ENCODE results near the gene ZNF106.

The ZNF106 gene

DNA sequence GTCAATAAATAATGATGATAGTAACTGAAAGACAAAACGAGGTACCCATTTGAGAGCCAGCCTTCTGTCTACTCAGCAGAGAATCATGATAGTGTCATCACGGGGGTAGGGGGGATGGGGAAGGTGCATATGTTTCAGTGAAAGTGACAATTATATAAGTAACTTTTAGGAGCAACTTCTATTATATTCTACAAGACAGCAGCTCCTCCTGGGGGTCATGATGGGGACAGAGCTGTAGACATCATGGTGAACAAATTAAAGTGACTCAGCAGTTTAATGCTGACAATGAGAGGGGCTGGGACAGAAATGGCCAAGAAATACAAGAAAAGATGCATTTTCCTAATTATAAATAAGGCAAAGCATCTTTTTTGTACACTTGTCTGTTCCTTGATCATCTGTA is 119.8 kb downstream of the ZNF106 start:
- DNase-seq = peak; percentile 34
- Histone ChIP-seq H3K4me3 (ENCODE audit: low read depth, low read length) (no peak overlapping the region), H3K27me3 (replicated peaks) (no peaks in the 10 kb centered on the region), H3K36me3 (replicated peaks) (no peaks in the 10 kb centered on the region), H3K27ac (no peak overlapping the region)
- in situ Hi-C loops (cut with HindIII; ENCODE audit: low pct_ligation_motif_present, low sequenced_read_pairs) = no loop called here
- TF ChIP-seq CTCF (IDR thresholded peaks at IDR 0.05; ENCODE audit: low read depth, low read length, missing control alignments) = peak; percentile 41

DNA sequence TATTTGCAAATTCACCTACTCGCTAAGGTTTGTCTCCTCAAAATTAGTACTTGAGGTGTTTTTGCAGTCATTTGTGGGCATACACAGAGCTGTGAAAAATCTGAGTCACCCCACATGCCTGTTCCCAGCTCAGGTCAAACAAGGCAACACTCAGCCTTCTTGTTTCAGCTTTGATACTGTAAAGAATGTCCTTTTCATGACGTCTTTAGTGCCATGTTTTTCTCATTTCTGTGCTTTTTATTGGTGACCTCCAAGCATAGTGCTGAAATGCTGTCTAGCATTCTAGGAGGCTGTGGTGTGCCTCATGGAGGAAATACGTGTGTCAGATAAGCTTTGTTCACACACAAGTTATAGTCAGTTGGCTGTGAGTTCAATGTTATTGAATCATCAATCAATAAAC is 122.8 kb downstream of the ZNF106 start:
- H3K4me3 ChIP-seq (ENCODE audit: low read depth, low read length) = no peak overlapping the region
- TF ChIP-seq CTCF (IDR thresholded peaks at IDR 0.05; ENCODE audit: low read depth, low read length, missing control alignments) = no peak
- no peaks in the 10 kb centered on the region for H3K27me3 ChIP-seq (replicated peaks)
- no peak overlapping the region for H3K27ac ChIP-seq
- H3K36me3 ChIP-seq (replicated peaks) = no peaks in the 10 kb centered on the region
- no peak for DNase-seq
- in situ Hi-C loops (cut with HindIII; ENCODE audit: low pct_ligation_motif_present, low sequenced_read_pairs) = no loop called here

- no peak for DNase-seq
Measured at GRCh38 chr15:42367041-42367440, 123.9 kb downstream of the ZNF106 start.

GRCh38 chr15:42365921-42366550 is 124.9 kb downstream of the ZNF106 start:
- DNase-seq = no peak
- no peaks in the 10 kb centered on the region for H3K36me3 ChIP-seq (replicated peaks)
- in situ Hi-C loops (cut with HindIII; ENCODE audit: low pct_ligation_motif_present, low sequenced_read_pairs) = no loop called here
- no peak for TF ChIP-seq CTCF (IDR thresholded peaks at IDR 0.05; ENCODE audit: low read depth, low read length, missing control alignments)
- no peak overlapping the region for H3K27ac ChIP-seq
- H3K4me3 ChIP-seq (ENCODE audit: low read depth, low read length) = no peak overlapping the region
- H3K27me3 ChIP-seq (replicated peaks) = no peaks in the 10 kb centered on the region

More at GRCh38 chr15:42367041-42367440, 123.9 kb downstream of the ZNF106 start:
- Histone ChIP-seq H3K36me3 (replicated peaks) (no peaks in the 10 kb centered on the region), H3K27ac (no peak overlapping the region), H3K27me3 (replicated peaks) (no peaks in the 10 kb centered on the region), H3K4me3 (ENCODE audit: low read depth, low read length) (no peak overlapping the region)
- no peak for TF ChIP-seq CTCF (IDR thresholded peaks at IDR 0.05; ENCODE audit: low read depth, low read length, missing control alignments)
- in situ Hi-C loops (cut with HindIII; ENCODE audit: low pct_ligation_motif_present, low sequenced_read_pairs) = no loop called here

DNA sequence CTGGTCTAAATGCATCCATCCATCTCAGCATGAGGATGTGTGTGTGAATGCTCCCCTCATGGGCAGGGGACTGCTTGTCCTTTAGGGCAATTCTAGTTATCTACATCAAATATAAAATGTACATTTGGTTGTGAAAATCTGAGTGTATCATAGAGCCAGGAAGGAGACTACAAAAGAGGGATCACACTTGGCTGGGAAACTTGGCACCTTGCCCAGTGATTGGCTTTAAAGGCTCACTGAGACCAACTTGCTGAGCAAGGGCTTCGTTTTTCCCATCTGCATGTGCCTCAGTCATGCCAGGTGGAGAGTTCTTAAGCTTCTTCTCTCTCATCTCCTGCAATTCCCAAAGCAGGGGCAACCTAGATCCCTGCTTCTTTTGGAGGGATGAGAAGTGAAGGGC is 126.4 kb downstream of the ZNF106 start:
- no peaks in the 10 kb centered on the region for H3K36me3 ChIP-seq (replicated peaks)
- TF ChIP-seq CTCF (IDR thresholded peaks at IDR 0.05; ENCODE audit: low read depth, low read length, missing control alignments) = no peak
- no peak overlapping the region for H3K27ac ChIP-seq
- no peak for DNase-seq
- H3K27me3 ChIP-seq (replicated peaks) = no peaks in the 10 kb centered on the region
- in situ Hi-C loops (cut with HindIII; ENCODE audit: low pct_ligation_motif_present, low sequenced_read_pairs) = no loop called here
- no peak overlapping the region for H3K4me3 ChIP-seq (ENCODE audit: low read depth, low read length)

DNA sequence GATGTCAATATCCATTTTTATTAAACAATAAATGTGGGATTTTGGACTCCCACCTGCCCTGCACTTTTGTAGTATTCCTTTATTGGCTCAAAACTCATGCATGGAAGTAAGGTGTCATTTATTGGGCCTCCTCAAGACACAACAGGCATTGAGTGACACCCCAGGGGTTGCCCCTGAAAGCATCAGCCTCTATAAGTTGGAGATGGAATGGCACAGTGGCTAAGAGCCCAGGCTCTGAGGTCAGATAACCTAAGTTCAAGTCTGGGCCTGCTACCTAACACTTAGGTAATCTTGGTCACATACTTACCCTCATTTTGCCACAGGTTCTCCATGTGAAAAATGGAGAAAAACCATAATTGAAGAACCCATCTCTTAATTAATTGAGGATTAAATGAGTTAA is 127.0 kb downstream of the ZNF106 start:
- Histone ChIP-seq H3K4me3 (ENCODE audit: low read depth, low read length) (no peak overlapping the region), H3K27ac (no peak overlapping the region)
- TF ChIP-seq CTCF (IDR thresholded peaks at IDR 0.05; ENCODE audit: low read depth, low read length, missing control alignments) = no peak

More for the DNA sequence above, 127.0 kb downstream of the ZNF106 start:
- Histone ChIP-seq H3K36me3 (replicated peaks) (no peaks in the 10 kb centered on the region), H3K27me3 (replicated peaks) (no peaks in the 10 kb centered on the region)
- in situ Hi-C loops (cut with HindIII; ENCODE audit: low pct_ligation_motif_present, low sequenced_read_pairs) = no loop called here
- no peak for DNase-seq
